Raji (cell line): ENCODE results near the gene BTBD17.

Experiments
- POLR2A ChIP-seq: IDR thresholded peaks from 2 replicates; pipeline ENCODE4 v1.6.1; 2011; ENCODE audit warnings: low read depth, low read length, control low read depth; ENCODE audit not compliant: insufficient read depth

BTBD17 gene

DNA sequence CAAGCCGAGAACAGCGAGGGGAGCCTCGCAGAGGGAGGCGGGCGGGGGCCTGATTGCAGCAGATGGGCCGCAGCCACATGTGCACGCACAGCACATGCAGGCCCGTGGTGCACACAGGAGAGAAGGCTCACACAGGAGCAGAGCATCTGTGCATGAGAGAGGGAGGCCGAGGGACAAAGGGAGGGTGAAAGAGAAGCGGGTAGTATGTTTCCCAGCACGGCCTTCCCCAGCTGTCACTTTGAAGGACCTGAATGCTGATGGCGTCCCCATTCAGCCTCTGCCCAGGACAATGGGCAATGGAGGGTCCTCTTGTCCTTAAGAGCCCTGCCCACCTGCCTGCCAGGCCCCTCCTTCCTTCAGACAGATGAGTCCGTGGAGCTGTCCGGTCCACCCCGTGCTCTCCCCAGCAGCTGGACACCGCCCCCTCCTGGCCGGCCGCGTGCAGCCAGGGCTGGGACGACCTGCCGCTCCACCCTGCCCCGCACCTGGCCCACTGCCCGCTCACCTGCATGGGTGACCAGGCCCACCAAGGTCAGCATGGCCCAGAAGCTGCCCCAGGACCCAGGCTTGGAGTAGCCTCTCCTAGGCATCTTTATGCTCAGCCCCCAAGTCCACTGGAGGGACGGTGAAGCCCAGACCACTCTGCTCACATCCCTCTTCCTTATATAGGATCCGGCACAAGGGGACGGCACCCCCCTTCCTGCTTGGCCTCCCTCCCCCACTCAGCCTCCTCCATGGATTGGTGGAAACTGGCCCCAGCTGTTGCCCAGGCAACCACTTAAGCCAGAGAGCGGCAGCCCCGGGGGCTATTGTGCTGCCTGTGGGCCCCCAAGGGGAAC, at the start of gene BTBD17:
Gene BTBD17, minus strand, starts transcription at position 639 of the 839 bp plus-strand sequence. Its CDS starts 49 bp downstream, at position 590.
- no peak for TF ChIP-seq POLR2A

- TF ChIP-seq POLR2A, result no peak
Measured at GRCh38 chr17:74410001-74410443, 48.4 kb upstream of the BTBD17 start.

DNA sequence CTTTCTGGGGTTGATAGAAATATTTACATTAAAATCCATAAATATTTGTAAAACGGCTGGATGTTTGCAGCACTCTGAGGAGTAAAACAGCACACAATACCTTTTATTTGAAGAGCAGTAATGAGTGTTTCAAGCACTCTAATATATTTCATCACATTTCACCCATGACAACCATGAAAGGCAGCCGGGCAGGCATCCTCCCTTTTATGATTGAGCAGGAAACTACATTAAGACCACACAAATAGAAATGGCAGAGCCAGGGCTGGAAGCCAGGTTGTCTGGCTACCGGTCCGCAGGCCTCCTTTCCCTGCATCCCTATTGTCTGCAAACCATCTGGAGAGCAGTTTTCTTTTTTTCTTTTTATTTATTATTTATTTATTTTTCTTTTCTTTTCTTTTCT, 47.1 kb upstream of the BTBD17 start:
- no peak for TF ChIP-seq POLR2A

- TF ChIP-seq POLR2A, result no peak
Measured at GRCh38 chr17:74408262-74408661, 46.6 kb upstream of the BTBD17 start.

DNA sequence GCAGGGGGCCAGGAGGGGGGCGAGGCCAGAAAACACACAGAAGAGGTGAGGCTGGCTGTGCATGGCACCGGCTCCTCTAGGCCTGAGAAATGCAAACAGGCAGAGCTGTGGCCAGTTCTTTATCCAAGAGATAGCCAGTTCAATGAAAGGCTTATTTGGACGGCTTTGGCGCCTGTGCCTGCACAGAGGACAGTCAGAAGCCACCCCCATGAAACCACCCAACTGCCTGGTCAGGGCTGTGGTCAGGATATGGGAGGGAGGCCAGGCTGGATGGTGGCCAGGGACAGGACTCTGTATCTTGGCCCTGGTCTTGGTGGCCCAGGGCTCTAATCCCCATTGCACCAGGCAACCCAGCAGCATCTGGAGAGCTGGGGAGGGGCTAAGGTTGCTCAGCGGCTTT, 45.7 kb upstream of the BTBD17 start:
- no peak for TF ChIP-seq POLR2A

- no peak for TF ChIP-seq POLR2A
Measured at GRCh38 chr17:74404789-74405188, 43.1 kb upstream of the BTBD17 start.

GRCh38 chr17:74404218-74404617, 42.5 kb upstream of the BTBD17 start:
- TF ChIP-seq POLR2A, result no peak

DNA sequence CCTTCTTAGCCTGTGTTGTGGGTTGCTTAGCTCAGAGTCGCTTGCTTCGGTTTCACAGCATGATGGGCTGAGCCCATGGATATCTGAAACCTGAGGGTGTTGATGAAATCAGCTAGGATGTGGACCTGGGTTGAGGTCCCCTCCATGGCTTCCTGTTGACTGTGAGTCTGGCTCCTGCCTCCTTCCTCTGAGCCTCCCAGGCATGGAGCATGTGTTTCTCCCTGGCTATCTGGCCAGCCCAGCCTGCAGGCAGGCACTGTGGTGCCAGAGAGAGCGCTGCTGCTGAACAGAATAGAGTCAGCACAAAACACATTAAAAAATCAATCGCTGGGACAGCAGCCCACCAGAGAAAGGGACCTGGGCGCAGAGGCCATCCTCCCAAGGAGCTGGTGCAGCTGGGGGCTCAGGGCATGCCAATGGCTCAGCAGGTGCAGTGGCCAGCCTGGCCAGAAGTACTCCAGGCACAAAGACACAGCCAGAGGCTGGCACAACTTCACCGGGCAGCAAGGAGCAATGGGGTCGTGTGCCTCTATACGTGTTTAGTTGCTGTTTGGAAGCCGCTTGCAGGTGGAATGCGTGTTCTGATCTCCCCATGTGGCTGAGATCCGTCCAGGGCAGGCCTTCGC, 42.0 kb upstream of the BTBD17 start:
- no peak for TF ChIP-seq POLR2A

DNA sequence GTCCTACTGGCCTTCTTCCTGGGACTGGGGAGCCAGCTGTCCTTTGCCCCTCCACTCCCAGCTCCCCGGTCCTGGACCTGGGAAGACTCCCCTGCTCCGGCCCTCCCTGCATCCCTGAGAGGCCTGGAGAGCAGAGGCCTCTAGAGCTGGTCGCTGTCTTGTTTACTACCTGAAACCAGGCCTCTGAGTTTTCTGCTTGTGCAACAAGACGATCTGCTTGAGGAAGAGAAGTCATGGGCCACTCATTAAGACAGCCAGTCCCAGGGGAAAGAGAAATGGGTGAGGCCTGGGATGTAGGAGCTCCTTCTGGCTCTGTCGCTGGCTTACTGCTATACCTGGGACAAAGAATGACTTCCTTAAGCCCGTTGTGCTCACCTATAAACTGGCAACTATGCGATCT, 40.4 kb upstream of the BTBD17 start:
- no peak for TF ChIP-seq POLR2A

DNA sequence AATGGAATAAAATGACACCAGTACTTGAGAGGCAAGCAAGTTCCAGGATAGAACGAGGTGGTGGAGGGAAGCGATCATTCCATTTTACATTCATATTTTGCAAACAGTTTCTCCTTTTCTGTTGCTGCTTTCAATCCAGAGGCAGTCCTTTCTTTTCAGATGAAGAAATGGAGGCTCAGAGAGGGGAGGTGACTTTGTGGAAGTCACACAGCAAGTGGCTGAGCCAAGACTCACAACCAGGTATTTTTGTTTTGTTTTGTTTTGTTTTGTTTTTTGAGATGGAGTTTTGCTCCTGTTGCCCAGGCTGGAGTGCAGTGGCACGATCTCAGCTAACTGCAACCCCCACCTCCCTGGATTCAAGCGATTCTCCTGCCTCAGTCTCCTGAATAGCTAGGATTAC, 34.9 kb upstream of the BTBD17 start:
- no peak for TF ChIP-seq POLR2A

DNA sequence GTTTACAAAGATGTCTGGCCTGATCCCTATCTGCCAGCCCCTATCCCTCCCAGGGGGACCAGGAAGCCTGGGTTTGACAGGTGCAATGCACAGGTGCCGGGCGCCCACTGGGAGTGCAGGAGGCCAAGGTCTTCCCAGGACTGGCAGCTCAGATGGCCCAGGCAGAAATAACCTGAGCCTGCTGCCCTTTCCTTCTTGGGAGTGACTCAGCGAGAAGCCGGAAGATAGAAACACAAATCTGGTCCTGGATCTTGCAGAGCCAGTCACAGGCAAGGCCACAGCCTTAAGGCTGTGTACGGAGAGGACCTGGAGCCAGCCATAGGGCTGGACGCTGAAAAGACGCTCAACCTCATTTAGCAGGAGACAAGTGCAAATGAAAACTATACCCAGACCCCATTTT, 33.3 kb upstream of the BTBD17 start:
- TF ChIP-seq POLR2A, result no peak

- TF ChIP-seq POLR2A, result no peak
Measured at GRCh38 chr17:74394275-74394950, 32.7 kb upstream of the BTBD17 start.

DNA sequence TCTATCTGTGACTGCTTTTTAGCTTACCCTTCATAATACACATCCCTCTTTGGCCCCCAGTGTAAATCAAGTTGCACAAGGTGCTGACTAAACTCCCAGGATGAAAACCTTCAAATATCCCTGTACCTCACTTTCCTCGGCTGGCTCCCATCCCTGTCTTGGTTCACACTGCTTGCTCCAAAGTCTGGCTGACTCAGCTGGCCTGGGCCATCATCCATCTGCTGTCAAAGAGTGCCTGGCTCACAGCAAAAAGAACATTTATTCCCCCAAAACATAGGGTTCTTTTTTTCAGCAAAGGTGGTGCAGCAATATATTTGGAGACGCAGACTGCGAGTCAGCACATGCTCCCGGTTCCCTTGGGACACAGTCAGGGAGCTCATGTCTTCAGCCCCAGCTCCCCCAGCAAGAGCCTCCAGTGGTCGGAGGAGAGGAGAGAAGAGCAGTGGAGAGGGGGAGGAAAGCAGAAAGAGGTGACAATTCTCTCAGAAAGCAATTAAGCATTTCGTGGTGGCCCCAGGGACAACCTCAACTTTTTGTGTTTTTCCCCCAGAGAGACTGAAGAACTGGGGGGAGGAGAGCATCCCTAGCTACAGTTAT, 31.8 kb upstream of the BTBD17 start:
- TF ChIP-seq POLR2A, result no peak

DNA sequence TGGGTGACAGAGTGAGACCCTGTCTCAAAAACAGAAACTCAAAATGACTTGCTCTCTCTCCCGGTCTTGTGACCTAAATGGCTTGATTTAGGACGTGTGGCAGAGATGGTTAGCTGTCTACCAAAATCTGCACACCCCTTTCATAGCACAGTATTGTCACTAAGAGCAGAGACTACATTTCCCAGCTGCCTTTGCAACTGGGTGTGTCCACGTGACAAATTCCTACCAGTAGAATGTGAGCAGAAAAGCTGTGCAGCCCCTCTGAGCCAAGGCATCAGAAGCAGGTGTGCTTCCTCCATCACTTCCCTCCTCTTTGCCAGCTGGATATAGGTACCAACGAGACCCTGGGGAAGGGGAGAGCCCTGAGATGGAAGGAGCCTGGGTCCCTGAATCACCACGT, 31.2 kb upstream of the BTBD17 start:
- TF ChIP-seq POLR2A, result no peak

DNA sequence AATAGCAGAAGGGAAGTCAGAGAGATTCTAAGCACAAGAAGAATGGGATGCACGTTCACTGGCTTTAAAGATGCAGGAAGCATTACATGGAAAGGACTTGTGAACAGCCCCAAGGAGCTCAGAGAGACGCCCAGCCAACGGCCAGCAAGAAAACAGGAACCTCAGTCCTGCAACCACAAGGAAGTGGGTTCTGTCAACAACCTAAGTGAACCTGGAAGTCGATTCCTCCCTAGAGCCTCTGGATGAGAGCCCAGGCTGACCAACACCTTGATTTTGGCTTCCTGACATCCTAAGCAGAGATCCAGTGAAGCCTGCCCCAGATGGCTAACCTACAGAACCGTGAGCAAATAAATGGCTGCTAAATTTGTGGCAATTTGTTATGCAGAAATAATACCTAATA, 30.1 kb upstream of the BTBD17 start:
- no peak for TF ChIP-seq POLR2A
